SK-N-SH (cell line): ENCODE measurements around the gene RALA. TPM values are rescaled to one million over a fixed set of nuclear protein-coding genes. Genes with fewer than 3 reads are reported as not detected.

Experiments used
- CTCF ChIA-PET: fragments of 300-600, 350-600 bp; formaldehyde crosslinking; extraction: SDS; loops from one replicate; lab custom pipeline; 2021; lab: Yijun Ruan, JAX
- POLR2A ChIA-PET: fragments of 350-600 bp; sonication (Branson Sonifier 250); formaldehyde crosslinking; extraction: SDS; loops from one replicate; lab custom pipeline; 2020; ENCODE audit warnings: antibody characterized with exemption, inconsistent platforms; lab: Yijun Ruan, JAX
- DNase-seq: peaks from one replicate; pipeline ENCODE4 v3.0.0; 2012
- H2AFZ ChIP-seq: fragments of 200-600 bp; sonication (generic); 2 replicates; pipeline ENCODE4 v1.8.1; 2016; ENCODE audit warnings: antibody characterized with exemption, mild to moderate bottlenecking, low read depth
- H3F3A ChIP-seq: fragments of 200-600 bp; sonication (generic); replicated peaks from 2 replicates; pipeline ENCODE3; 2016; ENCODE audit warnings: antibody characterized with exemption, mild to moderate bottlenecking; ENCODE audit not compliant: insufficient read depth
- H3K27ac ChIP-seq, 2 experiments: fragments of 200-500 bp in 1 of 2; fragments of 200-600 bp in 1 of 2; sonication (Bioruptor generic) in 1 of 2; sonication (generic), shearing (Covaris generic) in 1 of 2; 2 replicates each; pipeline versions ENCODE4 v1.5.1 to v1.6.1; 2014 to 2016; ENCODE audit warnings: low read depth in 2 of 2, inconsistent platforms in 1 of 2, low read length in 1 of 2, mild to moderate bottlenecking in 1 of 2, mixed read lengths in 1 of 2
- H3K27me3 ChIP-seq: fragments of 200-600 bp; sonication (generic), shearing (Covaris generic); 2 replicates; pipeline ENCODE4 v1.6.1; 2016; ENCODE audit warnings: mixed run types; ENCODE audit not compliant: insufficient read depth
- H3K36me3 ChIP-seq, 2 experiments: fragments of 200-500 bp in 1 of 2; fragments of 200-600 bp in 1 of 2; sonication (Bioruptor generic) in 1 of 2; sonication (generic) in 1 of 2; replicated peaks in 1 of 2; 2 replicates each; pipeline versions ENCODE3 to v1.5.1; 2014 to 2016; ENCODE audit warnings: low read length in 1 of 2, mild to moderate bottlenecking in 1 of 2; ENCODE audit not compliant: insufficient read depth in 2 of 2, control insufficient read depth in 1 of 2
- H3K4me1 ChIP-seq, 2 experiments: fragments of 200-500 bp in 1 of 2; fragments of 200-600 bp in 1 of 2; sonication (Bioruptor generic) in 1 of 2; sonication (generic), shearing (Covaris generic) in 1 of 2; 2 replicates each; pipeline versions ENCODE4 v1.5.1 to v1.6.1; 2014 to 2016; ENCODE audit warnings: low read depth in 1 of 2, low read length in 1 of 2, mixed run types in 1 of 2; ENCODE audit not compliant: insufficient read depth in 2 of 2, control insufficient read depth in 1 of 2
- H3K4me2 ChIP-seq: fragments of 200-600 bp; sonication (generic), shearing (Covaris generic); 2 replicates; pipeline ENCODE4 v1.6.1; 2017; ENCODE audit warnings: mixed run types
- H3K4me3 ChIP-seq, 2 experiments: fragments of 200-500 bp in 1 of 2; fragments of 200-600 bp in 1 of 2; sonication (Bioruptor generic) in 1 of 2; sonication (generic), shearing (Covaris generic) in 1 of 2; 2 replicates each; pipeline versions ENCODE4 v1.5.1 to v1.8.1; 2014 to 2016; ENCODE audit warnings: low read depth in 2 of 2, inconsistent platforms in 1 of 2, low read length in 1 of 2, mild to moderate bottlenecking in 1 of 2, mixed read lengths in 1 of 2, moderate library complexity in 1 of 2
- H3K79me2 ChIP-seq: fragments of 200-600 bp; sonication (generic); 2 replicates; pipeline ENCODE4 v1.8.1; 2017; ENCODE audit warnings: mild to moderate bottlenecking; ENCODE audit not compliant: insufficient read depth
- H3K9ac ChIP-seq: fragments of 200-600 bp; sonication (generic); 2 replicates; pipeline ENCODE4 v1.6.1; 2017; ENCODE audit warnings: mixed run types
- H3K9me2 ChIP-seq: fragments of 200-600 bp; sonication (generic); 2 replicates; pipeline ENCODE4 v1.6.1; 2017; ENCODE audit warnings: mixed run types
- H3K9me3 ChIP-seq: fragments of 200-600 bp; sonication (generic); 2 replicates; pipeline ENCODE4 v1.6.1; 2017; ENCODE audit warnings: mixed run types, mild to moderate bottlenecking, moderate library complexity
- H4K20me1 ChIP-seq: fragments of 200-600 bp; sonication (generic); 2 replicates; pipeline ENCODE4 v1.6.1; 2017; ENCODE audit warnings: mild to moderate bottlenecking, mixed run types; ENCODE audit not compliant: insufficient read depth
- ELF1 ChIP-seq: IDR thresholded peaks from 2 replicates; pipeline ENCODE4 v1.4.0; 2012
- EP300 ChIP-seq, 2 experiments: IDR thresholded peaks; 2 replicates each; pipeline versions ENCODE4 v1.4.0 to v1.6.1; 2012; ENCODE audit warnings: borderline replicate concordance in 1 of 2, low read depth in 1 of 2, low read length in 1 of 2
- EZH2phosphoT487 ChIP-seq: fragments of 200-600 bp; sonication (generic); IDR thresholded peaks from 2 replicates; pipeline ENCODE4 v1.6.1; 2017; ENCODE audit warnings: low read depth, mixed run types, mild to moderate bottlenecking, antibody characterized with exemption, moderate library complexity, borderline replicate concordance
- FOSL2 ChIP-seq: IDR thresholded peaks from 2 replicates; pipeline ENCODE4 v1.4.0; 2012; ENCODE audit warnings: low read depth, mild to moderate bottlenecking, moderate library complexity, borderline replicate concordance
- FOXJ3 ChIP-seq: sonication (generic); formaldehyde crosslinking; IDR thresholded peaks from 2 replicates; pipeline ENCODE4 v1.5.1; 2020; ENCODE audit warnings: mild to moderate bottlenecking, missing genetic modification reagents
- IRF3 ChIP-seq: fragments of 150-350 bp; IDR thresholded peaks from 2 replicates; pipeline ENCODE4 v1.6.1; 2016; ENCODE audit warnings: mild to moderate bottlenecking, low read depth, low read length
- JUND ChIP-seq: IDR thresholded peaks from 2 replicates; pipeline ENCODE4 v1.4.0; 2012
- MEF2A ChIP-seq: IDR thresholded peaks from 2 replicates; pipeline ENCODE4 v1.4.0; 2012; ENCODE audit warnings: low read depth, borderline replicate concordance
- NFIC ChIP-seq: IDR thresholded peaks from 2 replicates; pipeline ENCODE4 v1.4.0; 2012; ENCODE audit warnings: borderline replicate concordance
- REST ChIP-seq: IDR thresholded peaks from 2 replicates; pipeline ENCODE4 v1.6.1; 2012; ENCODE audit warnings: mild to moderate bottlenecking, low read depth, low read length, moderate library complexity
- SIN3A ChIP-seq: IDR thresholded peaks from 2 replicates; pipeline ENCODE4 v1.6.1; 2012; ENCODE audit warnings: low read depth, mild to moderate bottlenecking, low read length, moderate library complexity, borderline replicate concordance
- TAF1 ChIP-seq: IDR thresholded peaks from 2 replicates; pipeline ENCODE4 v1.6.1; 2012; ENCODE audit warnings: low read depth, mild to moderate bottlenecking, low read length, moderate library complexity, borderline replicate concordance
- TEAD4 ChIP-seq: IDR thresholded peaks from 2 replicates; pipeline ENCODE4 v1.4.0; 2012; ENCODE audit warnings: mild to moderate bottlenecking, borderline replicate concordance; ENCODE audit not compliant: insufficient read depth
- USF1 ChIP-seq: IDR thresholded peaks from 2 replicates; pipeline ENCODE4 v1.4.0; 2012; ENCODE audit warnings: low read depth, borderline replicate concordance
- WGBS: methylation state at CpG from one replicate; pipeline ENCODE4 v1.1.6; 2017; ENCODE audit warnings: low lambda C conversion rate; 5-methylcytosine and 5-hydroxymethylcytosine counted together
- polyA plus RNA-seq, 3 experiments: library from polyadenylated mRNA; depleted of rRNA; stranded (reverse); fragments of >200 nt; gene quantifications; 2 replicates each; pipeline ENCODE4 v1.2.3, GENCODE V29; 2012
- TF ChIP-seq, protein P1 (sequence below): fragments of 150-350 bp; IDR thresholded peaks from 2 replicates; pipeline ENCODE4 v1.6.1; 2017; ENCODE audit warnings: antibody characterized with exemption, low read length, low read depth, borderline replicate concordance
- TF ChIP-seq, protein P2 (sequence below): fragments of 200-600 bp; sonication (generic); IDR thresholded peaks from 2 replicates; pipeline ENCODE4 v1.6.1; 2017; ENCODE audit warnings: antibody characterized with exemption, mild to moderate bottlenecking, moderate library complexity

The RALA gene
- polyA plus RNA-seq, 1 of the 3 experiments (the other 2 are of a cell fraction), result 29.0 TPM

DNA sequence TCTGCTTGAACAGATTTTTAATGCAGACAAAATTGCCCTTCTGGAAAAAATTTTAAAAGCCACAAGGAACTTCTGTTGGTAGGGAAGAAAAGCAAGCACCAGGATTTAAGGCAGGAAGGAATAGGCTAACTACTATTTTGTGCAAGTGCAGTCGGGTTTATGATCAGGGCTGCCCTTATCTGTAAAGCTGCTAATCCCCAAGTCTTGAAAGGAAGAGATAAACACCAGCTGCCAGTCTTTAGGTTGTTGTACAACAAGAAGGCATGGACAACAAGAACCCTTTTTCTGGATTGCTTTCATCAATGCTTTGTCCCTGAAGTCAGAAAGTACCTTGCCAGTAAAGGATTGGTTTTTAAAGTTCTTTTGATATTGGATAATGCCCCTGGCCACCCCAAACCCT, 40.7 kb downstream of the RALA start:
- H3K4me3 ChIP-seq, result no peak overlapping the region
- peaks cover 100% of the 10 kb centered on the region for H3K79me2 ChIP-seq
- 85% methylated on average over 1 of the region's 1 CpG for WGBS
- peaks cover 2 to 11% of the 10 kb centered on the region in 2 experiments; a peak in 2 of 4 replicates for H3K4me1 ChIP-seq
- H3K27ac ChIP-seq, result no peak overlapping the region
- TF ChIP-seq IRF3 (no peak), EZH2phosphoT487 (no peak), EP300 (IDR thresholded peaks at IDR 0.05; ENCODE audit: borderline replicate concordance in 1 of 2, low read depth in 1 of 2, low read length in 1 of 2) (no peak), USF1 (no peak), JUND (no peak), FOSL2 (no peak), NFIC (no peak), MEF2A (no peak), ELF1 (no peak), SIN3A (no peak), FOXJ3 (CRISPR knock-in tag) (no peak), REST (no peak), TAF1 (no peak), TEAD4 (no peak)
- TF ChIP-seq, protein P1, sequence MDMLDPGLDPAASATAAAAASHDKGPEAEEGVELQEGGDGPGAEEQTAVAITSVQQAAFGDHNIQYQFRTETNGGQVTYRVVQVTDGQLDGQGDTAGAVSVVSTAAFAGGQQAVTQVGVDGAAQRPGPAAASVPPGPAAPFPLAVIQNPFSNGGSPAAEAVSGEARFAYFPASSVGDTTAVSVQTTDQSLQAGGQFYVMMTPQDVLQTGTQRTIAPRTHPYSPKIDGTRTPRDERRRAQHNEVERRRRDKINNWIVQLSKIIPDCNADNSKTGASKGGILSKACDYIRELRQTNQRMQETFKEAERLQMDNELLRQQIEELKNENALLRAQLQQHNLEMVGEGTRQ, result no peak
- TF ChIP-seq, protein P2, sequence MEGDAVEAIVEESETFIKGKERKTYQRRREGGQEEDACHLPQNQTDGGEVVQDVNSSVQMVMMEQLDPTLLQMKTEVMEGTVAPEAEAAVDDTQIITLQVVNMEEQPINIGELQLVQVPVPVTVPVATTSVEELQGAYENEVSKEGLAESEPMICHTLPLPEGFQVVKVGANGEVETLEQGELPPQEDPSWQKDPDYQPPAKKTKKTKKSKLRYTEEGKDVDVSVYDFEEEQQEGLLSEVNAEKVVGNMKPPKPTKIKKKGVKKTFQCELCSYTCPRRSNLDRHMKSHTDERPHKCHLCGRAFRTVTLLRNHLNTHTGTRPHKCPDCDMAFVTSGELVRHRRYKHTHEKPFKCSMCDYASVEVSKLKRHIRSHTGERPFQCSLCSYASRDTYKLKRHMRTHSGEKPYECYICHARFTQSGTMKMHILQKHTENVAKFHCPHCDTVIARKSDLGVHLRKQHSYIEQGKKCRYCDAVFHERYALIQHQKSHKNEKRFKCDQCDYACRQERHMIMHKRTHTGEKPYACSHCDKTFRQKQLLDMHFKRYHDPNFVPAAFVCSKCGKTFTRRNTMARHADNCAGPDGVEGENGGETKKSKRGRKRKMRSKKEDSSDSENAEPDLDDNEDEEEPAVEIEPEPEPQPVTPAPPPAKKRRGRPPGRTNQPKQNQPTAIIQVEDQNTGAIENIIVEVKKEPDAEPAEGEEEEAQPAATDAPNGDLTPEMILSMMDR, result no peak
- peaks cover 7 to 56% of the 10 kb centered on the region in 2 experiments for H3K36me3 ChIP-seq
- no peak overlapping the region for H3K9ac ChIP-seq
- no peak overlapping the region for H3K4me2 ChIP-seq
- no peak overlapping the region for H2AFZ ChIP-seq
- H4K20me1 ChIP-seq, result peaks cover 11% of the 10 kb centered on the region; the same call in 1 of the 2 replicates
- no peaks in the 10 kb centered on the region for H3K9me3 ChIP-seq
- peaks cover 17% of the 10 kb centered on the region for H3F3A ChIP-seq
- H3K9me2 ChIP-seq, result no peaks in the 10 kb centered on the region
- no peak for DNase-seq
- CTCF ChIA-PET, result interaction anchor here (0.7 to 1.0 kb wide), 2 partner anchors 10 to 84 kb away, joined by 3 to 4 read pairs; no protein-coding TSS in a partner anchor
- H3K27me3 ChIP-seq, result no peaks in the 10 kb centered on the region
- POLR2A ChIA-PET, result interaction anchor here (0.5 kb wide), 1 partner anchor 161 kb away, joined by 6 read pairs; no protein-coding TSS in a partner anchor
